ENCODE results near the gene B4GALNT1. TPM values are rescaled to one million over a fixed set of nuclear protein-coding genes. Genes with fewer than 3 reads are reported as not detected.
"Not testable (repeated sequence)": the region's sequence is repeated elsewhere in the genome, so short reads cannot be mapped to it uniquely, and the experiment has no call there.

B4GALNT1 gene
- total RNA-seq, 1 experiment from 2014 or later, result 11.1 TPM

GRCh38 chr12:57645990-57646658 is 13.1 kb upstream of the B4GALNT1 start:
- H3K36me3 Mint-ChIP-seq (ENCODE audit: insufficient read depth, unreplicated experiment); H3K4me3 Mint-ChIP-seq (ENCODE audit: low read depth, unreplicated experiment); BruUV-seq (replicated peaks); H3K9me3 Mint-ChIP-seq (ENCODE audit: low read depth, unreplicated experiment); intact Hi-C loops (cut with micrococcal nuclease; ENCODE audit: unreplicated experiment); DNase-seq; H3K4me1 Mint-ChIP-seq (ENCODE audit: low read depth, unreplicated experiment); CTCF ChIA-PET; H3K27ac Mint-ChIP-seq (ENCODE audit: unreplicated experiment): not testable (repeated sequence)
- H3K27me3 Mint-ChIP-seq (ENCODE audit: unreplicated experiment), result peaks cover 13% of the 10 kb centered on the region

DNA sequence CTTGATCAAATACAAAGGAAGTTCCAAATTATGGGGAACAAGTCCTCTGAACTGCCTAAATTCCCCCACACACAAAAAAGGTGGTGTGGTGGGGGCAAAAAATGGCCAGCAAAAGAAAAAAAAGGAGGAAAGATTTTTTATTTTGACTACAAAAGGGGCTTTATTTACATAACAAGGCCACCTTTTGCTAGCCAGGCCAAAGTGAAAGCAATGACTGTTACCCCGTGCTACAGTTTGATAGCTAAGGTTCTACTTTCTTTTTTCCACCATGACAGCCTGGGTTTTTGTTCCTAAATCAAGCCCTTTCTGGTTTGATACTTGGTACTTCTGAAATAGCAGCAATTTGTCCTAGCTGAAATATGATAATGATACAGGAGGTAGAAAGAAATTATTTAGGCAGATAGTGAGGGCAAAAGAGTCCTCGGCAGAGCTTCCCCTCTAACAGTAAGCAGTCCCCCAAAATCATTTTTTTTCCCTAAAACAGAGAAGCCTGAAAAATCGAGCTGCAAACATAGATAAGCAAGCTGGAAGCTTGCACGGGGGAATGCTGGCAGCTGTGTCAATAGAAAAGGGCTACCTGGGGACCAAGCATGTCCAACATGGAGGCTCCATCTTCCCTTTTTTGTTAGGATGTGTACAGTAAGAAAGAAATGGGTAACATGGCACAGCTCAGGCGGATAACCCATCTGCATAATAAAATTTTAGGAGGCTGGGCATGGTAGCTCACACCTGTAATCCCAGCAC is 8.9 kb upstream of the B4GALNT1 start:
- Mint-ChIP-seq H3K4me3 (ENCODE audit: low read depth, unreplicated experiment) (no peak overlapping the region), H3K27me3 (ENCODE audit: unreplicated experiment) (peaks cover 43% of the 10 kb centered on the region), H3K4me1 (ENCODE audit: low read depth, unreplicated experiment) (no peaks in the 10 kb centered on the region), H3K9me3 (ENCODE audit: low read depth, unreplicated experiment) (no peaks in the 10 kb centered on the region), H3K27ac (ENCODE audit: unreplicated experiment) (no peak overlapping the region), H3K36me3 (ENCODE audit: insufficient read depth, unreplicated experiment) (no peaks in the 10 kb centered on the region)
- no peak for DNase-seq
- intact Hi-C loops (cut with micrococcal nuclease; ENCODE audit: unreplicated experiment), result no loop called here
- CTCF ChIA-PET, result no interaction called here
- no peak for TF ChIP-seq CTCF (IDR thresholded peaks at IDR 0.05; ENCODE audit: unreplicated experiment)
- BruUV-seq (replicated peaks), result no TSS peak

DNA sequence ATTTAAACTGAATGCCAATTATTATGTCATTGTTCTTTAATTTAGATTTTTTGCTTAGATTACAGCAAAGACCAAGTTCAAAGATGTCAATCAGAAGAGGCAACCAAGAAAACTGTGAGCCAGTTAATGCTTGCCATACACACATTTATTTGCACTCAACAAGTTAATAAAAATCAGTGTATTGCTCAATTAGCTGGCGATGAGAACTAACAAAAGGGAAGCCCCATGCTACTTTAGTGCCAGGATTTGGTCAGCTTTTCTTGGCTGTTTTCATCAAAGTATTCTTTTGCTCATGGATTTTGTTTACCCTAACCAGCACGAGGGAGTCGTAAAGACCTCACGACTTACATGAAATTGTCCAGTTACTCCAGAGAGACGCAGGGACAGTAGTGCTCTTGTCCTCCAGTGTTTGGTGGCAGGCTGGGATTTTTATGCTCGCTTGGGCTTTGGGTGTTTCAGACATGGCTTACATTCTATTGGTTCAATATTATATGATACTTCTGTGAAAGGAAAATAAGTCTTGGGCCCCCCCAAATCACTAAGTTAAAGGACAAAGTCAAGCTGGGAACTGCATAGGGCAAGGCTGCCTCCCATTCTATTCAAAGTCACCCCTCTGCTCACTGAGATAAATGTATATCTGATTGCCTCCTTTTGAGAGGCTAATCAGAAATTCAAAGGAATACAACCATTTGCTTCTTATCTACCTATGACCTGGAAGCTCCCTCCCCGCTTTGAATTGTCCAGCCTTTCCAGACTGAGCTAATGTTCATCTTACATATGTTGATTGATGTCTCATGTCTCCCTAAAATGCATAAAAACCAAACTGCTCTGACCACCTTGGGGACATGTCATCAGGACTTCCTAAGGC is 7.4 kb upstream of the B4GALNT1 start:
- BruUV-seq (replicated peaks), result no TSS peak
- H3K4me1 Mint-ChIP-seq (ENCODE audit: low read depth, unreplicated experiment), result no peaks in the 10 kb centered on the region
- no peak overlapping the region for H3K4me3 Mint-ChIP-seq (ENCODE audit: low read depth, unreplicated experiment)
- H3K36me3 Mint-ChIP-seq (ENCODE audit: insufficient read depth, unreplicated experiment), result no peaks in the 10 kb centered on the region
- no peak overlapping the region for H3K27ac Mint-ChIP-seq (ENCODE audit: unreplicated experiment)
- intact Hi-C loops (cut with micrococcal nuclease; ENCODE audit: unreplicated experiment), result no loop called here
- H3K9me3 Mint-ChIP-seq (ENCODE audit: low read depth, unreplicated experiment), result no peaks in the 10 kb centered on the region
- DNase-seq, result no peak
- H3K27me3 Mint-ChIP-seq (ENCODE audit: unreplicated experiment), result peaks cover 43% of the 10 kb centered on the region
- TF ChIP-seq CTCF (IDR thresholded peaks at IDR 0.05; ENCODE audit: unreplicated experiment), result no peak
- CTCF ChIA-PET, result no interaction called here

- peaks cover 8% of the 10 kb centered on the region for H3K4me1 Mint-ChIP-seq (ENCODE audit: low read depth, unreplicated experiment)
- no TSS peak for BruUV-seq (replicated peaks)
- no peaks in the 10 kb centered on the region for H3K36me3 Mint-ChIP-seq (ENCODE audit: insufficient read depth, unreplicated experiment)
- CTCF ChIA-PET, result interaction anchor here (0.7 kb wide), 1 partner anchor 20 kb away, joined by 7 read pairs; no protein-coding TSS in a partner anchor
- H3K4me3 Mint-ChIP-seq (ENCODE audit: low read depth, unreplicated experiment), result no peak overlapping the region
- DNase-seq, result no peak
- H3K27ac Mint-ChIP-seq (ENCODE audit: unreplicated experiment), result no peak overlapping the region
- TF ChIP-seq CTCF (IDR thresholded peaks at IDR 0.05; ENCODE audit: unreplicated experiment), result no peak
- peaks cover 43% of the 10 kb centered on the region for H3K27me3 Mint-ChIP-seq (ENCODE audit: unreplicated experiment)
- no peaks in the 10 kb centered on the region for H3K9me3 Mint-ChIP-seq (ENCODE audit: low read depth, unreplicated experiment)
- intact Hi-C loops (cut with micrococcal nuclease; ENCODE audit: unreplicated experiment), result loop anchor here (10.0 kb wide), 1 partner anchor 47 kb away; no protein-coding TSS in a partner anchor
Measured at GRCh38 chr12:57638096-57638495, 5.1 kb upstream of the B4GALNT1 start.
